ENCODE data around the gene ALDH1L1.

Gene ALDH1L1

GRCh38 chr3:126132751-126133511 is 47.5 kb downstream of the ALDH1L1 start:
- no peak for DNase-seq

- DNase-seq, result no peak
These were observed 48.3 kb downstream of the ALDH1L1 start for GRCh38 chr3:126131881-126132750.

DNA sequence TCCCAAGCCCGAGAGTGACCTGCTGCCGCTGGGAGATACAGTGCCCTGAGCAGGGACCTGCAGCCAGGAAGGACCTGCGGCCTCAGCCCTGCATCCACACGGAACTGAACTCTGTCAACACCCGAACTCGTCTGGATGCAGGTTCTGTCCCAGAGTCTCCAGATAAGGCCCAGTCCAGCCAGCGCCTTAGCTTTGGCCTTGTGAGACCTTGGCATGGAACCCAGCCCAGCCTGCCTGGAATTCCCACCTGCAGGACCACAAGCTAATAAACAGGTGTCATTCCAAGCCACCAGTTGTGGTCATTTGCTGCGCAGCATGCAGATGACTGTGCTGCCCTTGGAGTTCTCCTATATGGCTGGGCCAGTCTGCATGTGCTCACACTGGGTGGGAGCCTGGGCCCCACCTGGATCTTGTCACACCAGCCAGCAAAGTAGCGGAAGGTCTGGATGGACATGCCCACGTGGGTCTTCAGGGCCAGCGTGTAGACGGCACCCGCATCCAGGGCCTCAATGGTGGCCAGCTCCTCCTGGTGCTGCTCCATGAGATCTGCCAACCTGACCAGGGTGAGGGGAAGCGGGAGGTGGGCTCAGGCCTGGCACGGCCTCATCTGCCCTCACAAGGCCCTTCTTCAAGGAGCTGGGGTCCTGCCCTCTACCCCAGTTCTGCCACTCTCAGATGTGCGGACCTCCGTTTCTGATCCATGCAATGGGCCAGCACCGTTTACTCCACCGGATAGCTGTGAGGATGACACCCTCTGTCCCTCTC is 49.2 kb downstream of the ALDH1L1 start:
- DNase-seq, result no peak

DNA sequence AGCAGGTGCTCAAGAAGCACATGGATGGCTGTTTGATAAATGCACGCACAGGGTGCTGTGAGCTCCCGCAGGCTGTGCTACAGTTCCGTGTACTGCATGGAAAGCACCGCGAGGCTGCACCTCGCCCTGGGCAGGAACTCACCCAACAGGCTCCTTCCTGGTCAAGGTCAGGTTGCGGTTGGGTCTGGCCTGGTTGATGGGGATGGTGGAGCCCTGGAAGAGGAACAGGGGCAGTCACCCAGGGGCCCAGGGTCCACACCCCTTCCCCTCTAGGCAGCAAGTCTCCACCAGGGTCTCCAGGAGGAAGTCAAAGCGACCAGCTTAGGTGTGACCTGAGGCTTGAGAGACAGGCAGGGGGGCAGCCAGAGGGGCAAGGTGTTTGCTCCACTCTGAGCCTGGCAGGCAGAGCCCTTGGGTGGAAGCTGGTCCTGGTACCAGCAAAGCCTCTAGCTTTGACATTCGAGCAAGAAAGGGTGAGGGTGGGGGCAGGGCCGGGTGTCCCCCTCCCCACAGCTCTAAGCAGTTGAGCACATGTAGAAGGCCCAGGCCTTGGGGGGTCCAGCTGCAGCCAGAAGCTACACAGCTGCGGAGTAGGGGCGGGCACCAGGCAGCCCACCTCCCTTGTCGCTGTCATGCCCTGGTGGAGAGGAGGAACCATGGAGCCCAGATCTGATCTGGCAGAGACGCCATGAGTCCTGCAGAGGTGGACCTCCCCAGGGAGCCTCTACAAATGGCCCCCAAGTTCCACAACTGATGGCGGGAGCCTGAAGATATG is 50.1 kb downstream of the ALDH1L1 start:
- DNase-seq, result no peak

- DNase-seq, result no peak
These were observed 50.9 kb downstream of the ALDH1L1 start for GRCh38 chr3:126129398-126129891.

DNA sequence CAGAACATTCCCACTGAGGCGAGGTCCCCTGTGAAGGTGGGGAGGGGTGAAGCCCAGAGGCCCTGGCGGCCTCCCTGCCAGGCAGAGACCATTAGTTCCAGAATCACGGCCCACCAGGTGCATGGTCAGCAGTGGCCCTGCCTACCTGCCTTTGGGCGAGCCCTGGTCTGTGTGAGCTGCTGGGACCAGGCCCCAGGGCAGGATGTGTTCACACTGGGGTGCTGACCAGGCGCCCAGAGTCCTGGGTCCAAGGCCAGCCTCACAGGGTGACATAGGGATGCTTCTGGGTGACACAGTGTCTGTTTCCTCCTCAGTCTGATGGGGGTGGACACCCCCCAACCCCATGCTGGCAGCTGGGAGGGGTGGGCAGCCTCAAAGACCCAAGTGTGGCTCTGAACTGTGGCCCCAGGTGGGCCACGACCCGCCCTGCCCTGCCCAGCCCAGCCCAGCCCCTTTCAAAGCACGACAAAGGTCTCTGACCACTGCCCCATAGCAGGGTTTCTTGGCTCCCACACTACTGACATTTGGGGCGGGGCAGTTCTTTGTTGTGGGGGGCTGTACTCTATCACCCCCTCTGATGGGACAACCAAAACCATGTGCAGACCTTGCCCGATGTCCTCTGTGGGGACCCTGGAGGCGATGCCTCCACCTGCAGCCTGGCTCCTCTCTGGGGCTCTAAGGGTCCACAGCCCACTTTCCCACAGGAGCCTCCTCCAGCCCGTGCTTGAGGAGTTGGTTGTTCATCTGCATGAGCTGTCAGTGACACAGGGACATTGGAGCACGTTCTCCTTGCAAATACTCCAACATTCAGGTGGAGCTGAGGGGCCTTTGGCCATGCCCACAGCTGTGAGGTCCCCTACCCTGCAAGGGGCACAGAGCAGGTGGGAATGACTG is 51.6 kb downstream of the ALDH1L1 start:
- DNase-seq, result no peak

DNA sequence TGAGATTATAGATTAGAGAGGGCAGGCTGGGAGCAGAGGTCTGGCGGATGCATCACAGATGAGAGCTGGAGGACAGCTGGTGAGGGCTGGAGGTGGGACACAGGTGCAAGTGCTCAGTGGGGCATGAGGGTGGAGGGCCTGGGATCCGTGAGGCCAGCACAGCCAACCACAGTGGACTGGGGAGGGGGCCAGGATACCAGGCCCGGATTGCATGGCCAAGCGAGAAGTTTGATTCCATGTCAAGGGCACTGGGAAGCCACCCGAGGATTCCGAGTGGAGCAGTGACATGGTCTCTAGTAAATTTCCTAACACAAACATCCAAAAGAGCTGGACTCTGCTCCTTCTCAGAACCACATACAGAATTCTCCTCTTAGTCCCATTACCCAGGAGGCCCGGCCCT is 52.5 kb downstream of the ALDH1L1 start:
- no peak for DNase-seq

DNA sequence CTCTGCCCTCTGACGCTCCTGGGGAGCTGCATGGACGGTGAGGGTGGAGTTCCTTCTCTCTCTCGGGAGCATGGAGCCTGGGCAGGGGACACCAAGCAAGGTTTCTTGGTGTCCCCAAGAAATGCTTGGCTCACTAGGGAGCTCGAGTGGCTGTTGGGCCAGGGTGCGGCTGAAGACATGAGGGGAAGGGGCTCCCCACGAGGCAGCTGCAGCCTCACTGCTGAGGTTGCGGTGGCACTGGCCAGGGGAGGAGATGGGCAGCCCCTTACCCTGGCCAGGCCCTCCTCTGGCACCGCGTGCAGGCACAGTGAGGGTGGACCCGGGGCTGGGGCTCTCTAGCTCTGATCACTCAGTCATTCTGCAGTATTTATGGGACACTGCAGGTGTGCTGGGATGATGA is 52.9 kb downstream of the ALDH1L1 start:
- no peak for DNase-seq

- no peak for DNase-seq
These were observed 53.5 kb downstream of the ALDH1L1 start for GRCh38 chr3:126126811-126127431.

DNA sequence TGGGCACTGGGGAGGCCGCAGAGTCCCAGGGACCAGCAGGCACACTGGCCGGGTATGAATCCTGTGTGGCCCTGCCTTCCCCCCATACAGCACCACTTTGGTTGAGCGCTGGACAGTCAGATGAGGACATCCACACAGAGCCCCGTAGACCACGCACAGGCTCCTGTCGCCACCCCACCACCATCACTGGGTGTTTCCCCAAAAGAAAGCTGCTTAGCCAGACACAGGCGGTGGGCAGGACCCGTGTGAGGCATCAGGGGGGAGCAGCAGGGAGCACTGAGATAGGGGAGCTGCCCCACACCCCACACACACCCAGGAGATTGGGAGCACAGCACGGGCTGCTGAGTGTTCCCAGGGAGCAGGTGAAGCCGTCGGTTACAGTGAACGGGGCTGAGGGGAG is 54.1 kb downstream of the ALDH1L1 start:
- no peak for DNase-seq

GRCh38 chr3:126125781-126126251 is 54.6 kb downstream of the ALDH1L1 start:
- no peak for DNase-seq

- no peak for DNase-seq
These were observed 55.0 kb downstream of the ALDH1L1 start for GRCh38 chr3:126125341-126125740.

- DNase-seq, result no peak
These were observed 55.5 kb downstream of the ALDH1L1 start for GRCh38 chr3:126124896-126125295.

GRCh38 chr3:126124148-126124868 is 56.1 kb downstream of the ALDH1L1 start:
- no peak for DNase-seq

- DNase-seq, result no peak
These were observed 58.8 kb downstream of the ALDH1L1 start for GRCh38 chr3:126121632-126122031.

DNA sequence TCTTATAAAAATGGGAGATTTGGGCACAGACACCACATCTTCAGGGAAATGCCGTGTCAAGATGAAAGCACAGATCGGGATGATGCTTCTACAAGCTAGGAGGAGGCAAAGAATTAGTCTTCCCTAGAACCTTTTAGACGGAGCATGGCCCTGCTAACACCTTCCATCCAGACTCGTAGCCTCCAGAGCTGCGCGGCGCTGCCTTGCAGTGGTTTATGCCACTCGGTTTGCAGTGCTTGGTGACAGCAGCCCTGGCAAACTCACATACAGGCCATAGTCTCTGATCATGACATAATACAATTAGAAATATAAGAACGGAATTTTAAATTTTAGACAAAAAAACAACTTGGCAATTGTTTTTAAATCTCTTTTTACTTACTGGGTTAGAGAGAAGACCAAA is 59.3 kb downstream of the ALDH1L1 start:
- no peak for DNase-seq

- no peak for DNase-seq
These were observed 60.4 kb downstream of the ALDH1L1 start for GRCh38 chr3:126119976-126120375.

GRCh38 chr3:126119008-126119675 is 61.2 kb downstream of the ALDH1L1 start:
- no peak for DNase-seq

DNA sequence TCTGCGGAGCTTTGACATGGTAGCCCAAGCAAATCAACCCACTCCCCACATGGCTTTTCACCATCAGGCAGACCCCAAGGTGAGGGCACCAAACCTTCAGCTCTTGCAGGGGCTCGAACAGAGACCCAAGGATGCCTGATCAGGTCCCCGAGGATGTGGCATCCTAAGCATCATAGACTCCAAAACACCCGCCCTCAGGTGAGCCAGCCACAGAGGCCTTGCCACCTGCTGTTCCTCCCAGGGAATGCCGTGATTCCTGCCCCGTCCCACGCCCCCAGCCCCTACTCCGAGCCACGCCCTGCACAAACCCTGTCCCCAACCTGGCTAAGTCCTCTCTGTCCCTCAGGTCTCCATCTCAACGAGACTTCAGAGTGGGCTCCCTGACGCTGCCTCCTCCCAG is 61.8 kb downstream of the ALDH1L1 start:
- DNase-seq, result no peak
